Measurements from ENCODE around the gene ANAPC15. TPM values are rescaled to one million over a fixed set of nuclear protein-coding genes. Genes with fewer than 3 reads are reported as not detected.
"Not testable (repeated sequence)": the region's sequence is repeated elsewhere in the genome, so short reads cannot be mapped to it uniquely, and the experiment has no call there.

ANAPC15 gene
- total and polyA plus RNA-seq, 2 donors = 56.3 to 89.9 TPM

- Histone ChIP-seq H3K4me3 (ENCODE audit: low read length in 2 of 2) (no peak overlapping the region), H3K27me3 (ENCODE audit: control insufficient read depth in 2 of 2, insufficient read depth in 1 of 2, low read length in 1 of 2) (no peaks in the 10 kb centered on the region), H3K36me3 (ENCODE audit: control insufficient read depth in 2 of 2, insufficient read depth in 2 of 2, low read length in 1 of 2) (no peaks in the 10 kb centered on the region), H3K27ac (ENCODE audit: low read depth in 1 of 2, low read length in 1 of 2) (no peak overlapping the region), H3K4me1 (ENCODE audit: control insufficient read depth in 2 of 2, insufficient read depth in 2 of 2, low read length in 2 of 2) (peaks cover 0 to 9% of the 10 kb centered on the region in 2 donors), H3K9me3 (ENCODE audit: control insufficient read depth in 2 of 2, insufficient read depth in 1 of 2, low read length in 1 of 2) (no peaks in the 10 kb centered on the region)
- DNase-seq (ENCODE audit: low read depth in 6 of 9, low spot score in 9 of 9) = no peak
- 96% methylated on average over 4 of the region's 4 CpGs for WGBS
These were observed 32.5 kb upstream of the ANAPC15 start for GRCh38 chr11:72144807-72145565.

GRCh38 chr11:72142543-72142942 is 30.0 kb upstream of the ANAPC15 start:
- not testable (repeated sequence) for DNase-seq (ENCODE audit: low read depth in 6 of 9, low spot score in 9 of 9); H3K36me3 ChIP-seq (ENCODE audit: control insufficient read depth in 2 of 2, insufficient read depth in 2 of 2, low read length in 1 of 2); H3K4me1 ChIP-seq (ENCODE audit: control insufficient read depth in 2 of 2, insufficient read depth in 2 of 2, low read length in 2 of 2); H3K27ac ChIP-seq (ENCODE audit: low read depth in 1 of 2, low read length in 1 of 2); H3K4me3 ChIP-seq (ENCODE audit: low read length in 2 of 2); H3K9me3 ChIP-seq (ENCODE audit: control insufficient read depth in 2 of 2, insufficient read depth in 1 of 2, low read length in 1 of 2); H3K27me3 ChIP-seq (ENCODE audit: control insufficient read depth in 2 of 2, insufficient read depth in 1 of 2, low read length in 1 of 2)
- WGBS = 32% methylated on average over 1 of the region's 1 CpG

GRCh38 chr11:72142086-72142485 is 29.6 kb upstream of the ANAPC15 start:
- H3K36me3 ChIP-seq (ENCODE audit: control insufficient read depth in 2 of 2, insufficient read depth in 2 of 2, low read length in 1 of 2) = not testable (repeated sequence)
- 79% methylated on average over 1 of the region's 1 CpG for WGBS

GRCh38 chr11:72141066-72141465 is 28.6 kb upstream of the ANAPC15 start:
- Histone ChIP-seq H3K4me3 (ENCODE audit: low read length in 2 of 2) (no peak overlapping the region), H3K27ac (ENCODE audit: low read depth in 1 of 2, low read length in 1 of 2) (no peak overlapping the region), H3K27me3 (ENCODE audit: control insufficient read depth in 2 of 2, insufficient read depth in 1 of 2, low read length in 1 of 2) (no peaks in the 10 kb centered on the region), H3K9me3 (ENCODE audit: control insufficient read depth in 2 of 2, insufficient read depth in 1 of 2, low read length in 1 of 2) (no peaks in the 10 kb centered on the region), H3K4me1 (ENCODE audit: control insufficient read depth in 2 of 2, insufficient read depth in 2 of 2, low read length in 2 of 2) (peaks cover 0 to 9% of the 10 kb centered on the region in 2 donors), H3K36me3 (ENCODE audit: control insufficient read depth in 2 of 2, insufficient read depth in 2 of 2, low read length in 1 of 2) (no peaks in the 10 kb centered on the region)
- DNase-seq (ENCODE audit: low read depth in 6 of 9, low spot score in 9 of 9) = no peak
- WGBS = 94% methylated on average over 3 of the region's 3 CpGs

More at GRCh38 chr11:72142086-72142485, 29.6 kb upstream of the ANAPC15 start:
- H3K9me3 ChIP-seq (ENCODE audit: control insufficient read depth in 2 of 2, insufficient read depth in 1 of 2, low read length in 1 of 2); H3K4me1 ChIP-seq (ENCODE audit: control insufficient read depth in 2 of 2, insufficient read depth in 2 of 2, low read length in 2 of 2); H3K27me3 ChIP-seq (ENCODE audit: control insufficient read depth in 2 of 2, insufficient read depth in 1 of 2, low read length in 1 of 2); DNase-seq (ENCODE audit: low read depth in 6 of 9, low spot score in 9 of 9); H3K27ac ChIP-seq (ENCODE audit: low read depth in 1 of 2, low read length in 1 of 2); H3K4me3 ChIP-seq (ENCODE audit: low read length in 2 of 2): not testable (repeated sequence)

- no peak for DNase-seq (ENCODE audit: low read depth in 6 of 9, low spot score in 9 of 9)
- Histone ChIP-seq H3K9me3 (ENCODE audit: control insufficient read depth in 2 of 2, insufficient read depth in 1 of 2, low read length in 1 of 2) (no peaks in the 10 kb centered on the region), H3K36me3 (ENCODE audit: control insufficient read depth in 2 of 2, insufficient read depth in 2 of 2, low read length in 1 of 2) (no peaks in the 10 kb centered on the region), H3K4me3 (ENCODE audit: low read length in 2 of 2) (no peak overlapping the region), H3K27ac (ENCODE audit: low read depth in 1 of 2, low read length in 1 of 2) (no peak overlapping the region), H3K4me1 (ENCODE audit: control insufficient read depth in 2 of 2, insufficient read depth in 2 of 2, low read length in 2 of 2) (peaks cover 0 to 9% of the 10 kb centered on the region in 2 donors), H3K27me3 (ENCODE audit: control insufficient read depth in 2 of 2, insufficient read depth in 1 of 2, low read length in 1 of 2) (no peaks in the 10 kb centered on the region)
- 100% methylated on average over 2 of the region's 2 CpGs for WGBS
These were observed 28.2 kb upstream of the ANAPC15 start for GRCh38 chr11:72140661-72141060.

GRCh38 chr11:72139500-72139899 is 27.0 kb upstream of the ANAPC15 start:
- WGBS = 98% methylated on average over 11 of the region's 11 CpGs

GRCh38 chr11:72138821-72139390 is 26.4 kb upstream of the ANAPC15 start:
- DNase-seq (ENCODE audit: low read depth in 6 of 9, low spot score in 9 of 9) = no peak
- Histone ChIP-seq H3K36me3 (ENCODE audit: control insufficient read depth in 2 of 2, insufficient read depth in 2 of 2, low read length in 1 of 2) (no peaks in the 10 kb centered on the region), H3K27me3 (ENCODE audit: control insufficient read depth in 2 of 2, insufficient read depth in 1 of 2, low read length in 1 of 2) (no peaks in the 10 kb centered on the region), H3K27ac (ENCODE audit: low read depth in 1 of 2, low read length in 1 of 2) (no peak overlapping the region), H3K4me1 (ENCODE audit: control insufficient read depth in 2 of 2, insufficient read depth in 2 of 2, low read length in 2 of 2) (peaks cover 0 to 9% of the 10 kb centered on the region in 2 donors), H3K4me3 (ENCODE audit: low read length in 2 of 2) (no peak overlapping the region), H3K9me3 (ENCODE audit: control insufficient read depth in 2 of 2, insufficient read depth in 1 of 2, low read length in 1 of 2) (no peaks in the 10 kb centered on the region)
- 96% methylated on average over 12 of the region's 12 CpGs for WGBS

More at GRCh38 chr11:72139500-72139899, 27.0 kb upstream of the ANAPC15 start:
- Histone ChIP-seq H3K4me3 (ENCODE audit: low read length in 2 of 2) (no peak overlapping the region), H3K27ac (ENCODE audit: low read depth in 1 of 2, low read length in 1 of 2) (no peak overlapping the region), H3K27me3 (ENCODE audit: control insufficient read depth in 2 of 2, insufficient read depth in 1 of 2, low read length in 1 of 2) (no peaks in the 10 kb centered on the region), H3K36me3 (ENCODE audit: control insufficient read depth in 2 of 2, insufficient read depth in 2 of 2, low read length in 1 of 2) (no peaks in the 10 kb centered on the region), H3K9me3 (ENCODE audit: control insufficient read depth in 2 of 2, insufficient read depth in 1 of 2, low read length in 1 of 2) (no peaks in the 10 kb centered on the region), H3K4me1 (ENCODE audit: control insufficient read depth in 2 of 2, insufficient read depth in 2 of 2, low read length in 2 of 2) (peaks cover 0 to 9% of the 10 kb centered on the region in 2 donors)
- DNase-seq (ENCODE audit: low read depth in 6 of 9, low spot score in 9 of 9) = no peak

- WGBS = 95% methylated on average over 4 of the region's 4 CpGs
- no peak for DNase-seq (ENCODE audit: low read depth in 6 of 9, low spot score in 9 of 9)
These were observed 24.3 kb upstream of the ANAPC15 start for GRCh38 chr11:72136684-72137262.

More at GRCh38 chr11:72136684-72137262, 24.3 kb upstream of the ANAPC15 start:
- no peak overlapping the region for H3K27ac ChIP-seq (ENCODE audit: low read depth in 1 of 2, low read length in 1 of 2)
- H3K4me1 ChIP-seq (ENCODE audit: control insufficient read depth in 2 of 2, insufficient read depth in 2 of 2, low read length in 2 of 2) = peaks cover 0 to 4% of the 10 kb centered on the region in 2 donors
- H3K4me3 ChIP-seq (ENCODE audit: low read length in 2 of 2) = no peak overlapping the region
- H3K9me3 ChIP-seq (ENCODE audit: control insufficient read depth in 2 of 2, insufficient read depth in 1 of 2, low read length in 1 of 2) = no peaks in the 10 kb centered on the region
- no peaks in the 10 kb centered on the region for H3K36me3 ChIP-seq (ENCODE audit: control insufficient read depth in 2 of 2, insufficient read depth in 2 of 2, low read length in 1 of 2)
- peaks cover 0 to 8% of the 10 kb centered on the region in 2 donors for H3K27me3 ChIP-seq (ENCODE audit: control insufficient read depth in 2 of 2, insufficient read depth in 1 of 2, low read length in 1 of 2)
